T-helper 1 cell treated with Interleukin-12 subunit alpha and Interleukin-12 subunit beta and Interleukin-4 antibody, amounts not matched to agents 30 μg/mL and 1 μg/mL, for 36 hours (primary cell): Measurements from ENCODE around the gene BAHCC1.

Experiments used
- H3K27ac Mint-ChIP-seq: one replicate; pipeline ENCODE4 v1.8.0; 2021; ENCODE audit warnings: mild to moderate bottlenecking, mixed read lengths
- H3K27me3 Mint-ChIP-seq: one replicate; pipeline ENCODE4 v1.8.0; 2021; ENCODE audit warnings: low read depth, mixed read lengths
- H3K36me3 Mint-ChIP-seq: one replicate; pipeline ENCODE4 v1.8.0; 2021; ENCODE audit warnings: low read depth, mixed read lengths
- H3K4me1 Mint-ChIP-seq: one replicate; pipeline ENCODE4 v1.8.0; 2021; ENCODE audit warnings: low read depth, mixed read lengths
- H3K4me3 Mint-ChIP-seq: one replicate; pipeline ENCODE4 v1.8.0; 2021; ENCODE audit warnings: mild to moderate bottlenecking, moderate library complexity, mixed read lengths
- H3K9me3 Mint-ChIP-seq: one replicate; pipeline ENCODE4 v1.8.0; 2021; ENCODE audit warnings: mixed read lengths

Gene BAHCC1

GRCh38 chr17:81404558-81405165, 9.4 kb downstream of the BAHCC1 start:
- Mint-ChIP-seq H3K36me3 (no peaks in the 10 kb centered on the region), H3K27ac (no peak overlapping the region), H3K4me3 (no peak overlapping the region), H3K27me3 (peaks cover 54% of the 10 kb centered on the region), H3K4me1 (peaks cover 2% of the 10 kb centered on the region), H3K9me3 (no peaks in the 10 kb centered on the region)

GRCh38 chr17:81405411-81405872, 10.2 kb downstream of the BAHCC1 start:
- Mint-ChIP-seq H3K36me3 (no peaks in the 10 kb centered on the region), H3K4me3 (no peak overlapping the region), H3K9me3 (no peaks in the 10 kb centered on the region), H3K4me1 (no peaks in the 10 kb centered on the region), H3K27me3 (peaks cover 49% of the 10 kb centered on the region), H3K27ac (no peak overlapping the region)

- no peaks in the 10 kb centered on the region for H3K36me3 Mint-ChIP-seq
- no peaks in the 10 kb centered on the region for H3K9me3 Mint-ChIP-seq
- H3K4me1 Mint-ChIP-seq, result no peaks in the 10 kb centered on the region
- H3K27ac Mint-ChIP-seq, result no peak overlapping the region
- H3K4me3 Mint-ChIP-seq, result no peak overlapping the region
- peaks cover 40% of the 10 kb centered on the region for H3K27me3 Mint-ChIP-seq
Measured at GRCh38 chr17:81406117-81406953, 11.1 kb downstream of the BAHCC1 start.

- Mint-ChIP-seq H3K9me3 (no peaks in the 10 kb centered on the region), H3K4me3 (no peak overlapping the region), H3K36me3 (no peaks in the 10 kb centered on the region), H3K27ac (no peak overlapping the region), H3K27me3 (peaks cover 23% of the 10 kb centered on the region), H3K4me1 (peaks cover 4% of the 10 kb centered on the region)
Measured at GRCh38 chr17:81408049-81408448, 12.8 kb downstream of the BAHCC1 start.

- H3K27ac Mint-ChIP-seq, result no peak overlapping the region
- peaks cover 11% of the 10 kb centered on the region for H3K27me3 Mint-ChIP-seq
- H3K4me3 Mint-ChIP-seq, result no peak overlapping the region
- H3K4me1 Mint-ChIP-seq, result peaks cover 4% of the 10 kb centered on the region
- H3K9me3 Mint-ChIP-seq, result no peaks in the 10 kb centered on the region
- no peaks in the 10 kb centered on the region for H3K36me3 Mint-ChIP-seq
Measured at GRCh38 chr17:81409190-81409935, 14.1 kb downstream of the BAHCC1 start.

- Mint-ChIP-seq H3K27ac (no peak overlapping the region), H3K9me3 (no peaks in the 10 kb centered on the region), H3K4me3 (no peak overlapping the region), H3K36me3 (no peaks in the 10 kb centered on the region), H3K27me3 (peaks cover under 1% of the 10 kb centered on the region), H3K4me1 (peaks cover 4% of the 10 kb centered on the region)
Measured at GRCh38 chr17:81410852-81411251, 15.6 kb downstream of the BAHCC1 start.

GRCh38 chr17:81411305-81411704, 16.0 kb downstream of the BAHCC1 start:
- Mint-ChIP-seq H3K4me3 (no peak overlapping the region), H3K27ac (no peak overlapping the region), H3K4me1 (peaks cover 4% of the 10 kb centered on the region), H3K36me3 (no peaks in the 10 kb centered on the region), H3K27me3 (no peaks in the 10 kb centered on the region), H3K9me3 (no peaks in the 10 kb centered on the region)

GRCh38 chr17:81412490-81413093, 17.3 kb downstream of the BAHCC1 start:
- Mint-ChIP-seq H3K4me1 (peaks cover 4% of the 10 kb centered on the region), H3K36me3 (no peaks in the 10 kb centered on the region), H3K9me3 (no peaks in the 10 kb centered on the region), H3K27me3 (no peaks in the 10 kb centered on the region), H3K4me3 (peak overlapping the region; percentile 42), H3K27ac (no peak overlapping the region)

GRCh38 chr17:81413497-81414135, 18.4 kb downstream of the BAHCC1 start:
- H3K4me3 Mint-ChIP-seq, result no peak overlapping the region
- H3K27me3 Mint-ChIP-seq, result no peaks in the 10 kb centered on the region
- H3K27ac Mint-ChIP-seq, result no peak overlapping the region
- H3K36me3 Mint-ChIP-seq, result no peaks in the 10 kb centered on the region
- H3K9me3 Mint-ChIP-seq, result no peaks in the 10 kb centered on the region
- H3K4me1 Mint-ChIP-seq, result peaks cover 4% of the 10 kb centered on the region

GRCh38 chr17:81414756-81415516, 19.7 kb downstream of the BAHCC1 start:
- Mint-ChIP-seq H3K9me3 (no peaks in the 10 kb centered on the region), H3K27ac (no peak overlapping the region), H3K27me3 (no peaks in the 10 kb centered on the region), H3K36me3 (no peaks in the 10 kb centered on the region), H3K4me3 (no peak overlapping the region), H3K4me1 (peaks cover 4% of the 10 kb centered on the region)

- Mint-ChIP-seq H3K4me1 (peaks cover 4% of the 10 kb centered on the region), H3K36me3 (no peaks in the 10 kb centered on the region), H3K9me3 (no peaks in the 10 kb centered on the region), H3K27me3 (no peaks in the 10 kb centered on the region), H3K27ac (no peak overlapping the region), H3K4me3 (no peak overlapping the region)
Measured at GRCh38 chr17:81415681-81416080, 20.4 kb downstream of the BAHCC1 start.

GRCh38 chr17:81416612-81417011, 21.4 kb downstream of the BAHCC1 start:
- no peak overlapping the region for H3K27ac Mint-ChIP-seq
- H3K9me3 Mint-ChIP-seq, result no peaks in the 10 kb centered on the region
- H3K27me3 Mint-ChIP-seq, result no peaks in the 10 kb centered on the region
- H3K36me3 Mint-ChIP-seq, result no peaks in the 10 kb centered on the region
- H3K4me1 Mint-ChIP-seq, result peaks cover 4% of the 10 kb centered on the region
- H3K4me3 Mint-ChIP-seq, result no peak overlapping the region

- Mint-ChIP-seq H3K4me3 (no peak overlapping the region), H3K9me3 (no peaks in the 10 kb centered on the region), H3K27me3 (no peaks in the 10 kb centered on the region), H3K27ac (no peak overlapping the region), H3K4me1 (peaks cover 4% of the 10 kb centered on the region), H3K36me3 (no peaks in the 10 kb centered on the region)
Measured at GRCh38 chr17:81417049-81417878, 22.0 kb downstream of the BAHCC1 start.
